Choroid plexus epithelial cell (primary cell): ENCODE data around the gene NLRP14.

Experiments used
- DNase-seq: peaks from one replicate; pipeline ENCODE4 v3.0.0-alpha.2; 2010; ENCODE audit warnings: low read depth
- H3K4me3 ChIP-seq: 2 replicates; pipeline ENCODE4 v1.5.1; 2011; ENCODE audit warnings: low read depth, mild to moderate bottlenecking, control low read depth, low read length, moderate library complexity
- TF ChIP-seq, protein P1 (sequence below): conservative IDR thresholded peaks from 2 replicates; pipeline ENCODE4 v1.5.1; 2011; ENCODE audit warnings: low read depth, mild to moderate bottlenecking, control low read depth, inconsistent platforms, low read length, moderate library complexity

NLRP14 gene

DNA sequence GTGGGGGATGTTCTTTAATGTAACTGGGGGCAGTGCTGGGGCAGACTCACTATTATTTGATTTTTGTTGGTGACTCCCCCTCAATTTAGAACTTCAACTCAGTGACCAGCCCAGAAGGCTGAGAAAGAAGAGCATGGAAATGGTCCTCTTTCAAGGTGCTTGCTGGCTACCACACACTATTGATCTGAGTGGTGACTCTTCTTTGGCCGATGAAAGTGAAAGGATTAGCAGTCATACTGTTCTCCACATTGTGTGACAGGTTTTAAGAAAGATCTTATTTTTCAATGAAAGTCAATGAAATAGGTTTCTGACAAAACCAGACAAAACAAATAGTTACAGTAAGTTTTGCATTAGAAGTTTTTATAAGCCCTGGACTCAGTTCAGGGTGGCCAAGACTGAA, 29.9 kb downstream of the NLRP14 start:
- no peak overlapping the region for H3K4me3 ChIP-seq
- TF ChIP-seq, protein P1, sequence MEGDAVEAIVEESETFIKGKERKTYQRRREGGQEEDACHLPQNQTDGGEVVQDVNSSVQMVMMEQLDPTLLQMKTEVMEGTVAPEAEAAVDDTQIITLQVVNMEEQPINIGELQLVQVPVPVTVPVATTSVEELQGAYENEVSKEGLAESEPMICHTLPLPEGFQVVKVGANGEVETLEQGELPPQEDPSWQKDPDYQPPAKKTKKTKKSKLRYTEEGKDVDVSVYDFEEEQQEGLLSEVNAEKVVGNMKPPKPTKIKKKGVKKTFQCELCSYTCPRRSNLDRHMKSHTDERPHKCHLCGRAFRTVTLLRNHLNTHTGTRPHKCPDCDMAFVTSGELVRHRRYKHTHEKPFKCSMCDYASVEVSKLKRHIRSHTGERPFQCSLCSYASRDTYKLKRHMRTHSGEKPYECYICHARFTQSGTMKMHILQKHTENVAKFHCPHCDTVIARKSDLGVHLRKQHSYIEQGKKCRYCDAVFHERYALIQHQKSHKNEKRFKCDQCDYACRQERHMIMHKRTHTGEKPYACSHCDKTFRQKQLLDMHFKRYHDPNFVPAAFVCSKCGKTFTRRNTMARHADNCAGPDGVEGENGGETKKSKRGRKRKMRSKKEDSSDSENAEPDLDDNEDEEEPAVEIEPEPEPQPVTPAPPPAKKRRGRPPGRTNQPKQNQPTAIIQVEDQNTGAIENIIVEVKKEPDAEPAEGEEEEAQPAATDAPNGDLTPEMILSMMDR = no peak
- no peak for DNase-seq

DNA sequence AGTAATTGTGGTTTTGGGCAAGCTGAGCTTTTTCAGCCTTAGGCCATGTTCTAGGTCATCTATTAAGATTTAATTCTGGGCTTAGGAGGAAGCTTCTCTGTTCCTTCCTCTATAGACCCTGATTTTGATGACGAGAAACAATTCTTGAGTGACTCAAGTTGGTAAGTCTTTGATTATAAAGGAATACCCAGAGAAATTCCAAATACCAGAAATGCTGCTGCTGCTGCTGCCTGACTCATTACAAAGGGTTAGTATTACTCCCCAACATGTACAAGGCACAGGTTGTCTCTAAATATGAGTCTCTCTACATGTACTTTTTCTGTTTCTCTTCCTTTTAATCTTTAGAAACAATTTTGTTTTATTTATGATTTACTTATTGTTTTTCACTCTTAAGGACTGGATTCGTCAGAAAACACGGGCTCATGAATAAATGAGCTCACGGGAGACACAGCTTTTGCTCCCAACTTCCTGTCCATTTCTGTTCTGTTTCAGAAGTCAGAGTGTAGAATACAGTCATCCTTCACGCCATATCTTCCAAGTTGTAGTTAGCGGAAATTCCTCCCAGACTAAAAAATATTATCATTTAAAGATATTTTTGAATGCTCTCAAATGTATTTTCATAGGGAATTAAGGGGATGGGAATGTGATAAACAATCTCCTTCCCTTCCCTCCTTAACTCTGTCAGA, 36.7 kb downstream of the NLRP14 start:
- DNase-seq = peak; percentile 6
- TF ChIP-seq, protein P1 = no peak
- H3K4me3 ChIP-seq = no peak overlapping the region

DNA sequence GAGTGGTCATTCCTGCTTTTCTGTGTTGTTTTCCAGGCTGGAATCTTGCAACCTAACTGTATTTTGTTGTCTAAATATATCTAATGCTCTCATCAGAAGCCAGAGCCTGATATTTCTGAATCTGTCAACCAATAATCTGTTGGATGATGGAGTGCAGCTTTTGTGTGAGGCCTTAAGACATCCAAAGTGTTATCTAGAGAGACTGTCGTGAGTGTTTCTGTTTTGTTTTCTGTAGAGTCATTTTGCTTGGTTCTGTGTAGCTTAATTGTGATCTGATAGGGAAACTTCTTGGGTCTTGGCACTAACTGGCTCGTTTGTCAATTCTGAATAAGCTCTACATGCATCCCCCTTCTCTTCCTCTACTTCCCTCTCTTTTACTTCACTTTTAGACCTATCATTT, 37.4 kb downstream of the NLRP14 start:
- H3K4me3 ChIP-seq = no peak overlapping the region
- no peak for DNase-seq
- TF ChIP-seq, protein P1 = no peak

DNA sequence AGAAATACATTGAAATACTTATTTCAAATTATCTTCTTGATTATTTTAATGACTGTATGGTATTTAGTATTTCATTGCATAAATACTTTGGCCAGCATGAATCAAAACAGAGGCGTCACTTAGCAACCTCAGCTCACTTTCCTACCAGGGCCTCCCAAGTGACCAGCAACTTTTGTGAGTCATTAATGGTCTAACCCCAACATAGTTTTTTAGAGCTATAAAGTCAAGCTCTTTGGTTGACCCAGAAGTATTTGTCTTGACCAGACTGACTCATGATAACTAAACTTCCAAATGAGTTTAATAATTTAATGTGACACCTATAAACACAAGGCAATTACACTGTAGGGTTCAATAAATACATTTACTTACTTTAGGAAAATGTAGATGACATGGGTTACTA, 40.6 kb downstream of the NLRP14 start:
- H3K4me3 ChIP-seq = no peak overlapping the region
- TF ChIP-seq, protein P1 = no peak
- peak; percentile 36 for DNase-seq

DNA sequence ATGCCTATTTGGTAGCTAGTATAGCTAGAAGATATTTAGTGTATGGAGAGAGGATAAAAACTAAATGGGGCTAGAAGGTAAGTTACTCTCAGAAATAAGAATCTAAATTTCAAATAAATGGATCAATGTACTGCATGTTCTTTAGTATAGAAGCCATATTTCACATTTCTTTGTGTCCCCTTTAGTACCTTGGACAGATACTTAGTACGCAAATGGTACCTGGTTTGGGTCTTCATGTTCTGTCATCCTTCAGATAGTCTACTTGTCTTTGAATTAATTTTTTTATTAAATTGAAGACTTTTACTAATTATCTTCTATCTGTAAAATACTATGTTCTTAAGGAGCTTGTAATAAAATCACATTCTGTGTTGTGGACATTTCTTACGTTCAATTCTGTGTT, 42.3 kb downstream of the NLRP14 start:
- TF ChIP-seq, protein P1 = no peak
- H3K4me3 ChIP-seq = no peak overlapping the region
- DNase-seq = no peak

DNA sequence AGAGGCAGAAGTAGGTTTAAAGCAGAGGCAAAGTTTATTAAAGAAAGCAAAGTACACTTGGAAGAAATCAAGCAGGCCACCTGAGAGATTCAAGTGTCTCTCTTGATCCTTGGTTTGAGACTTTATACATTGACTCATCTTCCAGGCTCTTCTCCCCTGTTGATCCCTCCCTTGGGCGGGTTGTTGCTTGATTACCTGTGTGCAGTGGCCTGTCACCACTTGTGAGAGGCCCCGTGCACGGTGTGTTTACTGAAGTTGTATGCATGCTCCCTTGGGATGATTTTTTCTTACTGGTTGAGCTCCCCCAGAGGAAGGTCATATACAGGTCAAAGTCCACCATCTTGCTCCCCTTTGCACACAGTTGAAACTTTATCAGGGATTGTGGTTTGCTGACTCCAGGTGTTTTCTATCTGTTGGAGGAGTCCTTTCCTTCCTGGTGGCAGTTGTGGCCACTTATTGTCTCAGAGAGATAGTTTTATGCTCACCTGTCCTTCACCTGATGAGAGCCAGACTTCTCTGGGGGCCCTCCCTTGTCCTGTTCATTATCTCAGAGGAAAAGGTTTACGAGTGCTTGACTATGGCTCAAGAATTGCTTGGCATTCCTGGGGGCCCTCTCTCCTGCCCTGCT, 52.2 kb downstream of the NLRP14 start:
- DNase-seq = no peak
- TF ChIP-seq, protein P1 = no peak
- no peak overlapping the region for H3K4me3 ChIP-seq

DNA sequence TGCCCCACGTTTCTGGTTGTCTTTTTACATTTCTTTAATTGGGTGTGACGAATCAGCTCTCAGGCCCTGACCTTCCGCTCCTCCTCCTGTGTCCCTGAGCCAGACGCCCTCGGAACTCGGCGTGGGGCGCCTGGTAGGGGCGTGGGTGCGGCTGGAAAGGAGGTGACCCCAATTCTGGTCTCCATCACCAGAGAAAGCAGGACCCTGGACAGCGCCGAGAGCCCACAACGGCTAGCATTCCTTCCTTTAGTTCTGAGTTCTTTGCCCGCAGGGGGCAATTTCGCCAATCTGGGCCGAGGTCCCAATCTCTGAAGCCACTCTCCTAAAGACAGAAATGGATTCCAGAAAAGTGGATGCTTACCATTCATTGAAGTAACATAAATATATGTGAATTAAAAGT, 56.8 kb downstream of the NLRP14 start:
- TF ChIP-seq, protein P1 = no peak
- DNase-seq = no peak
- no peak overlapping the region for H3K4me3 ChIP-seq
